ACC112 (cell line): Measurements from ENCODE around the gene AMH.

ENCODE experiments used
- H2AFZ ChIP-seq: fragments of 200-600 bp; sonication (generic); one replicate; pipeline ENCODE4 v1.6.0; 2017; ENCODE audit warnings: antibody characterized with exemption, low read length; ENCODE audit not compliant: unreplicated experiment
- H3K27ac ChIP-seq: fragments of 200-600 bp; sonication (generic); 2 replicates; pipeline ENCODE4 v1.5.1; 2014; ENCODE audit warnings: low read depth, mild to moderate bottlenecking, antibody characterized with exemption, low read length, moderate library complexity
- H3K27me3 ChIP-seq: fragments of 200-600 bp; sonication (generic); 2 replicates; pipeline ENCODE4 v1.6.1; 2014; ENCODE audit warnings: mild to moderate bottlenecking, antibody characterized with exemption, low read length, moderate library complexity, mixed read lengths; ENCODE audit not compliant: insufficient read depth
- H3K36me3 ChIP-seq: fragments of 200-600 bp; sonication (generic); 2 replicates; pipeline ENCODE4 v1.6.1; 2016; ENCODE audit warnings: mild to moderate bottlenecking, antibody characterized with exemption, low read length, moderate library complexity, mixed read lengths; ENCODE audit not compliant: insufficient read depth
- H3K4me1 ChIP-seq: fragments of 200-600 bp; sonication (generic); one replicate; pipeline ENCODE4 v1.6.1; 2016; ENCODE audit warnings: low read length, mixed read lengths; ENCODE audit not compliant: insufficient read depth, unreplicated experiment, control insufficient read depth
- H3K4me3 ChIP-seq: fragments of 200-600 bp; sonication (generic); 2 replicates; pipeline ENCODE4 v1.5.1; 2014; ENCODE audit warnings: mild to moderate bottlenecking, low read depth, low read length
- H3K79me2 ChIP-seq: fragments of 200-600 bp; sonication (generic); one replicate; pipeline ENCODE4 v1.6.0; 2016; ENCODE audit warnings: low read length; ENCODE audit not compliant: control insufficient read depth, unreplicated experiment, insufficient read depth

AMH gene

DNA sequence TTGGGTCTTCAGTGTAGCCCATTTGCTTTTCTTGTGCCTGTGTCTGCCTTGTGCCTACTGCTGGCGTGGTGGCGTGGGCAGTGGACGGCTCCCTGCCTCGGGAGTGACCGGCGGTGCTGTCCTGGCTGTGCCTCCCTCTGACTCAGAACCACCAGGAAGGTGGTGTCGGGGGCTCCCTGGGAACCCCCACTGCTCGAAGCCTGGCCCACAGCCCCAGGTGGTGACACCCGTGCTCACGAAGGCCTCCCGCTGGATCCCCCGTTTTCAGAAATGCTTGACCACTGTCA, 5.1 kb upstream of the AMH start:
- no peaks in the 10 kb centered on the region for H3K27me3 ChIP-seq
- H3K4me3 ChIP-seq, result no peak overlapping the region
- peaks cover 16% of the 10 kb centered on the region for H3K4me1 ChIP-seq
- H2AFZ ChIP-seq, result no peak overlapping the region
- 0 out of 2 replicates have a peak, but pooled peaks cover 2% of the 10 kb centered on the region for H3K36me3 ChIP-seq
- no peak overlapping the region for H3K27ac ChIP-seq
- H3K79me2 ChIP-seq, result peaks cover 51% of the 10 kb centered on the region

DNA sequence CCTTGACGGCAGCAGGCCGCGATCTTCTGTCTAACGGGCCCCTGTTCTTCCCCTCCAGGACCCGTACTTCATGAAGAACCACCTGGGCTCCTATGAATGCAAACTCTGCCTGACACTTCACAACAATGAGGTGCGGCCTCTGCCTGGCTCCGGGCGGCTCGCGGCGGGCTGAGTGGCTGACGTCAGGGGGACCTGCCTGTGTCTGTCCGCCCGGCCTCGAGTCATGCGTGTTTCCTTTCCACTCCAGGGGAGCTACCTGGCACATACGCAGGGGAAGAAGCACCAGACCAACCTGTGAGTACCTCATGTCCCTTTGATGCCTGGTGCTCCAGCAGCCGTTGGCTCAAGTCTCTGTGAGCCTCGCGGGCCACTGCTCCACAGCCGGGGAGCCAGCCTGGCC, 4.6 kb upstream of the AMH start:
- no peaks in the 10 kb centered on the region for H3K27me3 ChIP-seq
- no peak overlapping the region for H2AFZ ChIP-seq
- peaks cover 16% of the 10 kb centered on the region for H3K4me1 ChIP-seq
- H3K27ac ChIP-seq, result no peak overlapping the region
- H3K4me3 ChIP-seq, result no peak overlapping the region
- 0 out of 2 replicates have a peak, but pooled peaks cover 2% of the 10 kb centered on the region for H3K36me3 ChIP-seq
- H3K79me2 ChIP-seq, result peaks cover 47% of the 10 kb centered on the region

DNA sequence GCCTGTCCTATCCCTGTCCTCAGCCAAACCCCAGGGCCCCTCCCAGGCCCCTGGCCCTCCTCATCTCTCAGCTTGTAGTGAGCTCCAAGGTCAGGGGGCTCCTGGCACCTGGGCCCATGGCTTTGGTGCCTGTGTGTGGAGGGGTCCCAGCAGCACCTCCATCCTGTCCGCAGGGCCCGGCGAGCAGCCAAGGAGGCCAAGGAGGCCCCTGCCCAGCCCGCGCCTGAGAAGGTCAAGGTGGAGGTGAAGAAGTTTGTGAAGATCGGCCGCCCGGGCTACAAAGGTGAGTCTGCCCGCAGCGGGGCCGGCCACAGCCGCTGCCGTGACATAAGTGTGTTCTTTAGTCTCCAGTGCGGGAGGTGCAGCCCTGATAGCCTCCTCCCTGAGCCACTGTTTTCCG, 3.9 kb upstream of the AMH start:
- no peak overlapping the region for H2AFZ ChIP-seq
- peaks cover 15% of the 10 kb centered on the region for H3K4me1 ChIP-seq
- H3K4me3 ChIP-seq, result no peak overlapping the region
- 0 out of 2 replicates have a peak, but pooled peaks cover 2% of the 10 kb centered on the region for H3K36me3 ChIP-seq
- H3K27ac ChIP-seq, result no peak overlapping the region
- H3K79me2 ChIP-seq, result peaks cover 39% of the 10 kb centered on the region
- H3K27me3 ChIP-seq, result no peaks in the 10 kb centered on the region

DNA sequence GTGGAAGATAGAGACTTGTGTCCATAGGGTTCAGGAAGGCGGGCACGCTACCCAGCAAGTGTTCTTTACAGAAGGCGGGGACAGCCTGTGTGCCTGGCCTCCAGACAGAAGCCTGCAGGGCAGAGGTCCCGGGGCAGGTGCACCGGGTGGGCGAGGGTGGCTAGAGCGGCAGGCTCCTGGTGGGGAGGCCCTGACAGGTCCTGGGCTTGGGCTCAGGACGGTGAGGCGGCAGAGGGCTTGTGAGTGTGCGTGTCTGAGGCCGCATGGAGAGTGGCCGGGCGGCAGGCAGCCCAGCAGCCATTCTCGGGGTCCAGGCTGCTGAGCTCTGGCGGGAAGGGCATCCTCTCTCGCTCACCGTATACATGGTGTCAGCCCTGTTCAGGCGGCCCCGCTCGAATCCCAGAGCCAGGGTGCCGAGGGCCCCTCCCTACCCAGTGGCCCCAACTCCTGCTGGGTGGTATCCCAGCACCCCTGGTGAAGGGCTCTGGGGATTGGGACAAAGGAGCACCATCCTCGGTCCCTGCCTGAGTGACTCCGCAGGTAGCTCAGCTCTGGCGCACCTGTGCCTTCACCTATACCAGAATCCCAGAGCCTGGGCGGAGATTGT, 3.0 kb upstream of the AMH start:
- H3K79me2 ChIP-seq, result peaks cover 31% of the 10 kb centered on the region
- H3K27ac ChIP-seq, result no peak overlapping the region
- 0 out of 2 replicates have a peak, but pooled peaks cover 2% of the 10 kb centered on the region for H3K36me3 ChIP-seq

DNA sequence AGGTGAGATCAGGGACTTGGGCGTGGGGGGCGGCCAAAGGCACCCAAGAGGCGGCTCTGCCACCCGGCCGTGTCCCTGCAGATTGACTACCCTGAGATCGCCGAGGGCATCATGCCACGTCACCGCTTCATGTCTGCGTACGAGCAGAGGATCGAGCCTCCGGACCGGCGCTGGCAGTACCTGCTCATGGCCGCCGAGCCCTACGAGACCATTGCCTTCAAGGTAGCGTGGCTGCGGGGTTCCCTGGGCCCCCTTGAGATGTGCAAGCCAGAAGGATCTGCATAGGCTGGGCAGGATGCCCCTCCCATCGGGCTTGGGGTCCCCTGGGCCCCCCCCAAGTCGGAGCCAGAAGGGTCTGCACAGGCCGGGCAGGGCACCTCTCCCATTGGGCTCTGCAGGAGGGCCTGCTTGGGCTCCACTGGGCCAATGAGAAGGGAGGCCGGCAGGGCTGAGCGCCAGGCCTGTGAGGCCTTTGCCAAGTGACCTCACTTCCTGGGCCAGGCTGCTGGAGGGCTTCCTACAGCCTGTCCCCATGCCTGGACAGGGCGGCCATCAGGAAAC, 2.2 kb upstream of the AMH start:
- peaks cover 23% of the 10 kb centered on the region for H3K79me2 ChIP-seq

More for the DNA sequence above, 3.0 kb upstream of the AMH start:
- H3K4me3 ChIP-seq, result no peak overlapping the region
- H3K27me3 ChIP-seq, result no peaks in the 10 kb centered on the region
- H3K4me1 ChIP-seq, result peaks cover 8% of the 10 kb centered on the region
- no peak overlapping the region for H2AFZ ChIP-seq

DNA sequence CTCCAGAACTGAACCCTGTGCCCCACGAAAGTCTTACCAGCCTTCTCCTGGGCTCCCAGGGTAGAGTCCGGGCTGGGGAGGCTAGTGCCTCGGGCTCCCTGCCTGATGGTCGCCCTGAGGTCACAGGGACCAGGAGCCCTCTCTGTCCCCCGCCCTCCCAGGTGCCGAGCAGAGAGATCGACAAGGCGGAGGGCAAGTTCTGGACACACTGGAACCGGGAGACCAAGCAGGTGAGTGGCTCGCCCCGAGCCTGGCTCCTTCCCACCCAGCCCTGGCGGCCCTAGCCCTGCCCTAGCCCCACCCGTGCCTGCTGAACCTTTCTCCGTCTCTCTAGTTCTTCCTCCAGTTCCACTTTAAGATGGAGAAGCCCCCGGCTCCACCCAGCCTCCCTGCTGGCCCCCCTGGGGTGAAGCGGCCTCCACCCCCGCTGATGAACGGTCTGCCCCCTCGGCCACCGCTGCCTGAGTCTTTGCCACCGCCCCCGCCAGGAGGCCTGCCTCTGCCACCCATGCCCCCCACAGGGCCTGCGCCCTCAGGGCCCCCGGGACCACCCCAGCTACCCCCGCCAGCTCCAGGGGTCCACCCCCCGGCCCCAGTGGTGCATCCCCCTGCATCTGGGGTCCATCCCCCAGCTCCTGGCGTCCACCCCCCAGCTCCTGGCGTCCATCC, 1.6 kb upstream of the AMH start:
- no peak overlapping the region for H3K27ac ChIP-seq
- no peaks in the 10 kb centered on the region for H3K27me3 ChIP-seq
- H3K79me2 ChIP-seq, result peaks cover 16% of the 10 kb centered on the region
- 0 out of 2 replicates have a peak, but pooled peaks cover 2% of the 10 kb centered on the region for H3K36me3 ChIP-seq
- no peak overlapping the region for H3K4me3 ChIP-seq
- peaks cover 8% of the 10 kb centered on the region for H3K4me1 ChIP-seq
- no peak overlapping the region for H2AFZ ChIP-seq

More for the DNA sequence above, 2.2 kb upstream of the AMH start:
- Histone ChIP-seq H3K4me1 (peaks cover 8% of the 10 kb centered on the region), H2AFZ (no peak overlapping the region), H3K27ac (no peak overlapping the region), H3K36me3 (0 out of 2 replicates have a peak, but pooled peaks cover 2% of the 10 kb centered on the region), H3K4me3 (no peak overlapping the region), H3K27me3 (no peaks in the 10 kb centered on the region)

DNA sequence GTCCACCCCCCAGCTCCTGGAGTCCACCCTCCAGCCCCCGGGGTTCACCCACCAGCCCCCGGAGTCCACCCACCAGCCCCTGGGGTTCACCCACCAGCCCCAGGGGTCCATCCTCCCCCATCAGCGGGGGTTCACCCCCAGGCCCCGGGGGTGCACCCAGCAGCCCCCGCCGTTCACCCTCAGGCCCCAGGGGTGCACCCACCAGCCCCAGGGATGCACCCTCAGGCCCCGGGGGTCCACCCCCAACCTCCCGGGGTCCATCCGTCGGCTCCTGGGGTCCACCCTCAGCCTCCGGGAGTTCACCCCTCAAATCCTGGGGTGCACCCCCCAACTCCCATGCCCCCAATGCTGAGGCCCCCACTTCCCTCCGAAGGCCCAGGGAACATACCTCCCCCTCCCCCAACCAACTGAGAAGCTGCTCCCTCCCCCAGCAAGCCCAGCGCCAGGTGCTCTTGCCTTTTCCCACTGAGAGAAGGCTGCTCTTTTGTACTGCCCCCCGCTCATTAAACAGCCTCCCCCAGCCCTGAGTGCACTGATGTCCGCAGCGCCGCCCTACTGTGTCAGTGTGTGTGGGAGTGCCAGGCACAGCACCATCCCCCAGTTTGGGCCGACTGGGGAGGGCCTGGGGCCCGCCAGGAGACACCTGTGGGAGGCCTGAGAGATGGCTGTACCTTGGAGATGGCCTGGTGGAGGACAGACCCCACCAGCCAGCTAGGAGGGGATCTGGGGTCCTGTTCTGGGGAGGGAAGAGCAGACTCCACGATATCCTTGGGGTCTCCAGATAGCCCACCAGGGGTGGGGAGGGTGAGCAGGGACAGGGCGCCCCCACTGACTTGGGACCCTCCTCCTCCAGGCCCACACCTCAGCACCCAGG, 750 bp upstream of the AMH start:
- Histone ChIP-seq H3K27ac (no peak overlapping the region), H3K36me3 (0 out of 2 replicates have a peak, but pooled peaks cover 2% of the 10 kb centered on the region), H3K4me1 (peaks cover 8% of the 10 kb centered on the region), H3K4me3 (no peak overlapping the region), H3K79me2 (peaks cover 8% of the 10 kb centered on the region), H2AFZ (no peak overlapping the region), H3K27me3 (no peaks in the 10 kb centered on the region)

DNA sequence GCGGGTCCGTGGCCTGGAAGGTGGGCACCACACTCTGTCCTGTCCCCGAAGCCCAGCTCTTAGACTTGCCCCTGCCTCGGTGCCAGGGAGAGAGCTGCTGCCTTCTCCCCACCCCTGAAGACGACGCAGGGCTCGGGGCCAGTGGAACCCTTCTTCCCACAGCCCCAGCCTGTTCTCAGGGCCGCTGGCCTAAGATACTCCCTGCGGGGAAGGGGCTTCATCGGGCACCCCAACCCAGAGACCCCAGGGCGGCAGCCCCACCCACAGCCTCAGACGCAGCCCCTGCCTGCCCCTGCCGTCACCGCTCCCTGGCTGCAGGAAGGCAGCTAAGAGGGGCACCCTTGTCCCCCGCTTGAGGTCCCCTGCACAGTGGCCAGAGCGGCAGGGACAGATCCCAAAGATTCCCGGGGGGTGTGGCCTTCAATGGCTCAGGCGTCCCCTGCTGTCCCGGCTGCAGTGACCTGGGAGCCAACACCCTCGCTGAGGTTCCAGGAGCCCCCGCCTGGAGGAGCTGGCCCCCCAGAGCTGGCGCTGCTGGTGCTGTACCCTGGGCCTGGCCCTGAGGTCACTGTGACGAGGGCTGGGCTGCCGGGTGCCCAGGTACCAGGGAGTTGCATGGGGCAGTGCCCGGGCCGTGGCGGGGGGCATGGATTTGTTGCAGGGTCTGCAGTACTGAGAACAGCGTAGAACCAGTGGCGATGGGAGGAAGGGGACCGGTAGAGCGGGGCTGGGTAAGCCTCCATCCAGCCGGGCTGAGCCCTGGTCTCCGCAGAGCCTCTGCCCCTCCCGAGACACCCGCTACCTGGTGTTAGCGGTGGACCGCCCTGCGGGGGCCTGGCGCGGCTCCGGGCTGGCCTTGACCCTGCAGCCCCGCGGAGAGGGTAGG, 1.0 kb downstream of the AMH start:
- Histone ChIP-seq H3K4me1 (peaks cover 8% of the 10 kb centered on the region), H3K36me3 (0 out of 2 replicates have a peak, but pooled peaks cover 2% of the 10 kb centered on the region), H3K27ac (no peak overlapping the region), H3K4me3 (no peak overlapping the region), H3K79me2 (peaks cover 3% of the 10 kb centered on the region), H3K27me3 (no peaks in the 10 kb centered on the region), H2AFZ (no peak overlapping the region)

DNA sequence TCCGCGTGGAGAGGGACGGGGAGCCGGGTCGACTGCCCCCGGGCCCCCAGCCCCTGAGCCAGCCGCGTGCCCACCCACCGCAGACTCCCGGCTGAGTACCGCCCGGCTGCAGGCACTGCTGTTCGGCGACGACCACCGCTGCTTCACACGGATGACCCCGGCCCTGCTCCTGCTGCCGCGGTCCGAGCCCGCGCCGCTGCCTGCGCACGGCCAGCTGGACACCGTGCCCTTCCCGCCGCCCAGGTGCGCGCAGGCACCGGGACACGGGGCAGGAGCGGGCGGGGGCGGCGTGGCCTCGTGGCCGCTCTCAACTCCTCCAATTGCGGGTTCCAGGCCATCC, 1.6 kb downstream of the AMH start:
- H2AFZ ChIP-seq, result no peak overlapping the region
- H3K4me1 ChIP-seq, result peaks cover 8% of the 10 kb centered on the region
- H3K27ac ChIP-seq, result no peak overlapping the region
- H3K36me3 ChIP-seq, result 0 out of 2 replicates have a peak, but pooled peaks cover 2% of the 10 kb centered on the region
- H3K4me3 ChIP-seq, result no peak overlapping the region
- H3K79me2 ChIP-seq, result peaks cover 3% of the 10 kb centered on the region
- H3K27me3 ChIP-seq, result no peaks in the 10 kb centered on the region
